GM19025 (cell line): ENCODE measurements around the gene IL11.

Experiments
- ATAC-seq: cut with Tn5 transposase; IDR thresholded peaks from one replicate; pipeline ENCODE4 v1.9.1; 2021; ENCODE audit warnings: mild to moderate bottlenecking, low read depth, moderate library complexity; ENCODE audit not compliant: unreplicated experiment

Gene IL11

GRCh38 chr19:55391702-55392615 lies 21.7 kb upstream of the IL11 start:
- ATAC-seq = no peak

GRCh38 chr19:55391191-55391670 lies 21.0 kb upstream of the IL11 start:
- ATAC-seq = no peak

GRCh38 chr19:55390461-55390880 lies 20.2 kb upstream of the IL11 start:
- ATAC-seq = no peak

GRCh38 chr19:55389386-55390317 lies 19.4 kb upstream of the IL11 start:
- ATAC-seq = no peak

GRCh38 chr19:55387736-55388497 lies 17.7 kb upstream of the IL11 start:
- ATAC-seq = no peak

- no peak for ATAC-seq
Observed at GRCh38 chr19:55386493-55386971, 16.3 kb upstream of the IL11 start.

- ATAC-seq = peak; percentile 67
Observed at GRCh38 chr19:55385724-55386492, 15.6 kb upstream of the IL11 start, which contains the start of gene RPL28. Gene RPL28 (plus strand): TSS chr19:55385932. CDS start chr19:55386358, 426 bp downstream.

- peak; percentile 48 for ATAC-seq
Observed at GRCh38 chr19:55384920-55385723, 14.9 kb upstream of the IL11 start.

GRCh38 chr19:55384131-55384919 lies 14.1 kb upstream of the IL11 start, which contains the start of gene TMEM238:
Gene TMEM238 (minus strand): TSS chr19:55384292. CDS start chr19:55384259, 33 bp downstream.
- ATAC-seq = no peak

- ATAC-seq = no peak
Observed at GRCh38 chr19:55383279-55384130, 13.2 kb upstream of the IL11 start.

- ATAC-seq = no peak
Observed at GRCh38 chr19:55382522-55383054, 12.3 kb upstream of the IL11 start.

GRCh38 chr19:55382013-55382412 lies 11.8 kb upstream of the IL11 start:
- no peak for ATAC-seq

GRCh38 chr19:55379174-55379573 lies 8.9 kb upstream of the IL11 start:
- ATAC-seq = no peak

- ATAC-seq = no peak
Observed at GRCh38 chr19:55377356-55378131, 7.3 kb upstream of the IL11 start.

GRCh38 chr19:55376241-55376933 lies 6.1 kb upstream of the IL11 start, which contains the start of gene TMEM190:
Gene TMEM190 (plus strand): TSS chr19:55376826. CDS start chr19:55376854, 28 bp downstream.
- ATAC-seq = no peak
